Mesenteric fat pad (tissue), 1 donor: ENCODE measurements around the gene DUSP11. TPM values are rescaled to one million over a fixed set of nuclear protein-coding genes. Genes with fewer than 3 reads are reported as not detected.
"Not testable (repeated sequence)": the region's sequence is repeated elsewhere in the genome, so short reads cannot be mapped to it uniquely, and the experiment has no call there.

Experiments
- DNase-seq: peaks from one replicate; pipeline ENCODE4 v3.0.0-alpha.2; 2020; ENCODE audit warnings: low spot score
- total RNA-seq: library from RNA; stranded (reverse); fragmentation: NEBNext Ultra II Directional; extraction: Animal tissue kit (Norgen Biotek cat#: 25700); gene quantifications from one replicate; pipeline ENCODE4 v1.2.1, GENCODE V29; 2021
- donor health status: DM: yes; HTN: yes; CAD: no.

The DUSP11 gene
- total RNA-seq, 1 donor from 2014 or later = 14.8 TPM

DNA sequence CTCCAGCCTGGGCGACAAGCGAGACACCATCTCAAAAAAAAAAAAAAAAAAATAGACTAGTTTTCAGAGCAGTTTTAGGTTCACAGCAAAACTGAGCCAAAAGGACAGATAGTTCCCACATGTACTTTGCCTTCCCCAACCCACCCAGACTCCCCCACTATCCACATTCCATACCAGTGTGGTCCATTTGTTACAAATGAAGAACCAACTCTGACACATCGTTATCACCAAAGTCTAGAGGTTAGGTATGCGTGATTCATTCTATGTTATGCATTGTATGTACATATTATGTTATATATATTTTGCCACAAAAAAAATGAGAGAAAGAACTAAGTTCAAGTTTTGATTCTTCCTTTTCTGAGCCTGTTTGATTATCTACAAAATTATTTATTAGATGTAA is 3.5 kb downstream of the DUSP11 start:
- no peak for DNase-seq

GRCh38 chr2:73772819-73773218 is 7.1 kb downstream of the DUSP11 start:
- DNase-seq = no peak

GRCh38 chr2:73770725-73771124 is 9.2 kb downstream of the DUSP11 start:
- DNase-seq = no peak

DNA sequence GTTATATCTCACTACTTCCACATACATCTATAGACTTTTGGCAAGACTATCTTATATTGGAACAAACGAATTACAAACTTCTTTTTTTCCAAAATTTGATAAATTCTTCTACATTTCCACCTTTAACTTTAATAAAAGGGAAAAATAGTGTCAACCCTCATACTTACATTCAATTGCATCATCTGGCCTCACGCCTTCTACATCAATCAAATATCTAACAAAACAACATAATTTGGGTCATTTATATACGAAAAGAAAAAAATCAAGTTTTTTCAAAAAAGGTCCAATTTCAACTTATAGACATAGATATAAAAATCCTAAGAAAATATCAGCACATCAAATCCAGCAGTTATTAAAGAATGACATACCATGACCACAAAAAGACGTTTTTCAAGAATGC is 12.9 kb downstream of the DUSP11 start:
- DNase-seq = no peak

DNA sequence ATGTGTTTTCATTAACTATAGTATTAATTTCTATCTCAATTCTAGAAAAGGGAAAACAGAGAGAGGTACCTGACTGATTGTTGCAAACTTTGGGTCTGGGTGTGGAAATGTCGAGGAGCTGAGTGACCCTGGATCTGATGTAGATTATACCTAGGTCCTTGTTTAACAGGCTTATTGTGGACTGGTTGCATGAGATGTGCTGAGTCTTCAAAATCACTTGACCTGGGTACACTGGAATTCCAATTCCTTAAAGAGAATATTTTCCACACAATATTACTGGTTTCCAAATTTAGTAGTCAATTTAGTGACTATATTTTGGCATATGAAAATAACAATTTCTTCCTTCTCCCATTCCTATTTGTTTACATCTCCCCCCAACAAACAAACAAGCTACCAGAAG is 13.6 kb downstream of the DUSP11 start:
- DNase-seq = no peak

DNA sequence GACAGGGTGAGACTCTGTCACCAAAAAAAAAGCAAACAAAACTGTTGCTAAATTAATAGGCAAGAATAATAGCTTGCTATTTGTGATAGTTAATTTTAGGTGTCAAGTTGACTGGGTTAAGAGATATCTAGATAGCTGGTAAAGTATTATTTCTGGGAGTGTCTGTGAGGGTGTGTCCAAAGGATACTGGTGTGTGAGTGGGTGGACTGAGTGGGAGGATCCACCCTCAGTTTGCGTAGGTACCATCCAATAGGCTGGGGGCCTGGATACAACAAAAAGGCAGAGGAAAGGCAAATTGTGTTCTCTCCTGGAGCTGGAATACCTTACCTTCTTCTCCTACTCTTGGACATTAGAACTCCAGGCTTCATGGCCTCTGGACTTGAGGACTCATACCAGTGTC is 15.0 kb downstream of the DUSP11 start:
- DNase-seq = no peak

- no peak for DNase-seq
These were observed 17.3 kb downstream of the DUSP11 start for GRCh38 chr2:73762571-73762970.

DNA sequence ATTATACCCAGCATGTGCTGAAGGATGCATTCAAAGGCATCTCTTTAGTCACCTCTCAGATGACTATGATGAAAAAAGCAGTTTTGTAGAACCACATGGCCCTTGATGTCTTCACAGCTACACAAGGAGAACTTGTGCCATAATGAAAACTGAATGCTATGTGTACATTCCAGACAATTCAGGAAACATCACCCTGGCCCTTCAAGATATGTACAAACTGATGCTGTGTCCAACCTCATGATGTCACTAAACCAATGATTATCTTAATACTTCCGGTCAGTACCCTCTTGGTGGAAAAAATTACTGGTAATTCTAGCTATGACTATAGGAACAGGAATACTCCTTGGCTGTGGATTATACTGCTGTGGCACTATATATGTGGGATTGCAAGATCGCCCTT is 20.0 kb downstream of the DUSP11 start:
- no peak for DNase-seq

GRCh38 chr2:73759285-73759764 is 20.6 kb downstream of the DUSP11 start:
- DNase-seq = no peak

DNA sequence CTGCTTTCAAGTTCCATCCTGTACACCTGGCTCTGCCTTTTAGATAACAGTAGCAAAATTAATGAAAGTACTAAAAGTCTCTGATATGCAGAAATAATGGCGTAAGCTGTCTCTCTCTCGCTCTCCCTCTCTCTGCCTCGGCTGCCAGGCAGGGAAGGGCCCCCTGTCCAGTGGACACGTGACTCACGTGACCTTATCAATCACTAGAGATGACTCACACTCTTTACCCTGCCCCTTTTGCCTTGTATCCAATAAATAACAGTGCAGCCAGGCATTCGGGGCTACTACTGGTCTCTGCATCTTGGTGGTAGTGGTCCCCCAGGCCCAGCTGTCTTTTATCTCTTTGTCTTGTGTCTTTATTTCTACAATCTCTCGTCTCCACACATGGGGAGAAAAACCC is 25.6 kb downstream of the DUSP11 start:
- not testable (repeated sequence) for DNase-seq

DNA sequence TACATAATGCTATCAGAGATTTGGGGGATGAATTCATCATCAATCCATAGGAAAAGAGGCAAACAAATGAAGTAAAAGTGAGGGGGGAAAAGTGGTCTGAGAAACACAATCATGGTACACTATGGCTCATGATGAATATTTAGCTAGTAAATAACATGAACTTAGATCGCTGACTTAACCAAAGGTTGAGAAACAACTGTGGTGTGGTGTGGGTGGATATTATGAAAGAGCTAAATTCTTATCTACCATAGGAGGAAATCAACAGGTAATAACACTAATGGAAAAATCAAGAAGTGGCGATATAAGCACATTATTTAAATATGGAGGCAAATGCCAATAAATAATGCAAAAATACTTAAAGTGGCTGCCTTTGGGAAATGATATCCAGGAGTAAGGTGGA is 30.6 kb downstream of the DUSP11 start:
- DNase-seq = no peak

- DNase-seq = no peak
These were observed 33.1 kb downstream of the DUSP11 start for GRCh38 chr2:73746877-73747208.

GRCh38 chr2:73746015-73746876 is 33.7 kb downstream of the DUSP11 start:
- no peak for DNase-seq

- DNase-seq = no peak
These were observed 39.1 kb downstream of the DUSP11 start for GRCh38 chr2:73740767-73741166.

- no peak for DNase-seq
These were observed 40.8 kb downstream of the DUSP11 start for GRCh38 chr2:73739101-73739500.

GRCh38 chr2:73736855-73737779 is 42.8 kb downstream of the DUSP11 start, which contains the start of gene TPRKB:
Gene TPRKB, minus strand, starts transcription at chr2:73737345. Its CDS starts 2,776 bp downstream, at chr2:73734569.
- peak; percentile 98 for DNase-seq

- no peak for DNase-seq
These were observed 43.5 kb downstream of the DUSP11 start for GRCh38 chr2:73736378-73736777.

- no peak for DNase-seq
These were observed 49.1 kb downstream of the DUSP11 start for GRCh38 chr2:73730810-73731209.

DNA sequence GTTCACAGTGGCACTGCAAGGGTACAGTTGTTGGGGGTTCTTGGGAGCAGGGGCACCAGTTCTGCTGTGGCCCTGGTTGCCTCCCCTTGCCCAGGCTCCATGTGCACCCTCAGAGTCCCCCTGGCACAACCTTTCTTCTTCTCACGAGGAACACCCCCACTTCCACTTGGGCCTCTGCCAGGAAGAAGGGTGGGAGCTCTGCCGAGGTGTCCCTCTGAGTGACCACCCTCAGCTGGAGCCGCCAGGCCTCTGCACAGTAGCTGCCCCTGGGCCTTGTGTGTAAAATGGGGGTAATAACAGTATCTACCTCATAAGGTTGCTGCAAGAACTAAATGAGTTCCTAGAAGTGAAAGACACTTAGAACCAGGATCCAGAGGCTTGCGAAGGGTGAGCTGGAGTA is 51.2 kb downstream of the DUSP11 start:
- no peak for DNase-seq

DNA sequence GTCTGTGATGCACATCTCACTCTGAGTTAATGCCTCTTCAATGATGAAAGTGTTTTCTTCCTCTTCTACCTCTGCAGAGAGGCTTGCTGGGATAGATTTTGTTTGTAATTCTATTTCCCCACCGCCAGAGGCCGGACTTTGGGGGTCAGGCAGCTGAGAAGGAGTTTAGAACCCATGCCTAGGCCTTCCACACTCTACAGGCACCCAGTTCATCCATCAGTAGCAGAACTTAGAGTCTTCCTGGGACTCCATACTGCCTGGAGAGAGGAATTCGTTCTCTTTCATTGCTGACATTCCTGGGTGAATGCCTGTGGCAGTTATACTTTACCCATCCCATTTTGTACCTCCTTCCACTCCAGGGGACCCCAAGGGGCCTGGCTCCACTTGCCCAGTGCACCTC is 51.9 kb downstream of the DUSP11 start:
- DNase-seq = no peak

DNA sequence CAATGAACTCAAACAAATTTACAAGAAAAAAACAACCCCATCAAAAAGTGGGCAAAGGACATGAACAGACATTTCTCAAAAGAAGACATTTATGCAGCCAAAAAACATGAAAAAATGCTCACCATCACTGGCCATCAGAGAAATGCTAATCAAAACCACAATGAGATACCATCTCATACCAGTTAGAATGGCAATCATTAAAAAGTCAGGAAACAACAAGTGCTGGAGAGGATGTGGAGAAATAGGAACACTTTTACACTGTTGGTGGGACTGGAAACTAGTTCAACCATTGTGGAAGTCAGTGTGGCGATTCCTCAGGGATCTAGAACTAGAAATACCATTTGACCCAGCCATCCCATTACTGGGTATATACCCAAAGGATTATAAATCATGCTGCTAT is 53.2 kb downstream of the DUSP11 start:
- DNase-seq = not testable (repeated sequence)
